ENCODE results near the gene ZBTB2.
"Not testable (repeated sequence)": the region's sequence is repeated elsewhere in the genome, so short reads cannot be mapped to it uniquely, and the experiment has no call there.

ZBTB2 gene

DNA sequence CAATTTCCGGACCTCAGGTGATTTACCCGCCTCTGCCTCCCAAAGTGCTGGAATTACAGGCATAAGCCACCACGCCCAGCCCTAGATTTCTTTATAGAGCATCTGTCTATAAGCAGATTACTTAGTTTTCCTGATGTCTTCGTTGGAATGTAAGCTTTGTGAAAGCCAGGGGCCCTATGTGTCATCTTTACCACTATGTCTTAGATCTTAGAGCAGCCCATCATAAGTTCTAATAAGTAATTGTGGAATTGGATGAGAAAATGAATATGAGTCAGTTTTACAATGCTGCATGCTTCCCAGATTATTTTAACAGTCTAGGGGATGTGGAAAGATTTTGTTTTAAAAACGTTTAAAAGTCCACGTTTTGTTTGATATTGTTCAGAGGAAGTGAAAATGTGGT is 9.1 kb upstream of the ZBTB2 start:
- no peak for DNase-seq

DNA sequence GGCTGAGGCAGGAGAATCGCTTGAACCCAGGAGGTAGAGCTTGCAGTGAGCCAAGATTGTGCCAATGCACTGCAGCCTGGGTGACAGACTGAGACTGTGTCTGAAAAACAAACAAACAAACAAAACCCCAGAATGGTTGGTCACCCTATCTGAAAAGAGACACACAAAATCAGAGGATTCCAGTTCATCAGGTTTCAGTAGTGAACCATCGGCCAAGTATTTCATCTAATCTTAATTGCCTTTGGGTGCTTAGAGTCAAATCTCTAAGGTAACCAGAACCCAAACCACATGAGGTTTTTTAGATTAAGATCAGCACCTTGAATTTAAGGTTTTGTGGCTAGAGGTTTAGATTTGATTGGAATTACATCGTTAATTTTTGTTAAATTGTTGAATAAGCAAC is 8.3 kb upstream of the ZBTB2 start:
- DNase-seq = peak; percentile 23

DNA sequence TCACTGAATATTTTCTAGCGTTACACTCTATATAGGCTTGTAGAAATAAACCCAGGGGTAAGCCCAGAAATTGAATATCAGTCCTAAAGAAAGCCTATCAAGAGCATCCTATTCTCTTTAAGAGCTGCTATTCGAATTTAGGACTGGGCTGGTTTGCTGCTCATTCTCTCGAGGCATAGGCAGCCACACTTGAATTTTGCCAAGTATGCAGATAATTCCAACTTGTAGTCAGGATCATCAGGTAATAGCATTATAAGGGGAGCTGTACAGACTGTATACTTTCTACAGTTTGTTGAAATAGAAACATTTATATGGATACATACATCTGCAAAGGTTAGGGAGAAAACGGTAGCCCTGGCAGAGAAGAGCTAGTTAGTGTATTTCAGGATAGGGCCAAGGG is 2.1 kb upstream of the ZBTB2 start:
- DNase-seq = no peak

DNA sequence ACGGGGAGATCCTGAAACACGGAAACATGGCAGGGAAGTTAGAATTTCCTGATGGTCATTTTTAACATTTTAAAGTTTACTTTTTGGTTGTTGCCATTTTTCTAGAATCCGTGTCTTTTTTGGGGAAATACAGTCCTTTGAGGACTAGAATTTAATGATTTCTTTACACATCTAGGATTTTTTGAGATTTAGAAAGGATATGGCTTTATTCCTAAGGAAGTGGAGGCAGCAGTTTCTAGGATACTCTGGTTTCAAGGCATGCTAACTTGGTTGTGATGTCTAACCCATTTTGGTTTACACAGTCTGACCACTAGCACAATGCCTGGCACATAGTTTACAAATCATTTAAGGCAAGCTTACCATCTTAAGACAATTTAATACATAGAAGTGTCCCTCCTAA is 1.1 kb upstream of the ZBTB2 start:
- DNase-seq = no peak

DNA sequence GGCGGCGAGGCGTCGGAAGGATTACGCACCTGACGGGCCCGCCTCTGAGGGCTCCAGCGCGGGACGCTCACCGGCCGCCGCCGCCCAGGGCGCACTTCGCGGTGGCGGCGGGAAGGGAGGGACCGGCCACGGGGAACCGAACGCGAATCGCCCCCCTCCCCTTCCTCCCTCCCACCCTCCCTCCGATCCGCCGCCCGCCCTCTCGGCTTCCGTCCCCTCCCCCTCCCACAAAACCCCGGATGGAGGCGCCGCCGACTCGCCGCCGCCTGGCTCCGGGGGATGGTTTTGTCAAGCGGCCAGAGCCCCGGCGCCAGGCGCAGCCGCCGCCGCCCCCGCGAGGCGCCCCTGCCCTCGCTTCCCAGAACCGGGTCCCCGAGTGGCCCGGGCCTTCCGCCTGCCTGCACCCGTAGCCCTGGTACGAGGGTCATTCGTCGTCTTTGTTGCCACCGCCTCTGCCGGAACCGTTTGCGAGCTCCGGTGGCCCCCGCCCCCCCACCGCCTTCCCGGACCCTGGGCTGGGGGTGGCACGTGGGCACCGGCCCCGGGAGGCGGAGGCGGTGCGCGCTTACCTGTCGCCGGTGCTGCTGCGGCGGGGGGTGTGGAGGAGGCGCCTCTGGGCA is 398 bp downstream of the ZBTB2 start:
- peak; percentile 84 for DNase-seq

DNA sequence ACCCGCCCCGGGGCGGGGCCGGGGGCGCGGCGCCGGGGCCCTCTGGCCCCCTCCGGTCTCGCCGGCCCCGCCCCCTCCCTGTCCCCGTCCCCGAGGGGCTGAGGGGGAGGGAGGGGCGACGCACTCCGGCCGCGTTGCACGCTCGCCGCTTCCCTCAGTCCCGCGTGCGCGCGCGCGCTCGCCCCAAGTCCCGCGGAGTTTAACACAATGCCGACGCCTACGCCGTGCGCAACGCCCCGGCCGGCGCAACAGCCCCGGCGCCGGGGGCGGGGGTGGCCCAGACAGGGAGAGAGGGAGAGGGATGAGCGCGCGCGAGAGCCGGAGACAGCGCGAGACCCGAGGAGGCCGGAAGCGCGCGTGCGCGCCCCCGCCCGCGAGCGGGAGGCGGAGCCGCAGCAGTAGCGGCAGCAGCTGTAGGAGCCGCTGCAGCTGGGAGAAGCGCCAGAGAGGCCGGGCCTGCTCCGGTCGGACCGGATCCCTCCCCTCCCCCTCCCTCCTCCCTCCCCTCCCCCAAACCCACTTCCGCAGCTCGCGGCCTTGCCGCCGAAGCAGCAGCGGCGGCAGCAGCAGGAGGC is 996 bp downstream of the ZBTB2 start:
- DNase-seq = peak; percentile 99

DNA sequence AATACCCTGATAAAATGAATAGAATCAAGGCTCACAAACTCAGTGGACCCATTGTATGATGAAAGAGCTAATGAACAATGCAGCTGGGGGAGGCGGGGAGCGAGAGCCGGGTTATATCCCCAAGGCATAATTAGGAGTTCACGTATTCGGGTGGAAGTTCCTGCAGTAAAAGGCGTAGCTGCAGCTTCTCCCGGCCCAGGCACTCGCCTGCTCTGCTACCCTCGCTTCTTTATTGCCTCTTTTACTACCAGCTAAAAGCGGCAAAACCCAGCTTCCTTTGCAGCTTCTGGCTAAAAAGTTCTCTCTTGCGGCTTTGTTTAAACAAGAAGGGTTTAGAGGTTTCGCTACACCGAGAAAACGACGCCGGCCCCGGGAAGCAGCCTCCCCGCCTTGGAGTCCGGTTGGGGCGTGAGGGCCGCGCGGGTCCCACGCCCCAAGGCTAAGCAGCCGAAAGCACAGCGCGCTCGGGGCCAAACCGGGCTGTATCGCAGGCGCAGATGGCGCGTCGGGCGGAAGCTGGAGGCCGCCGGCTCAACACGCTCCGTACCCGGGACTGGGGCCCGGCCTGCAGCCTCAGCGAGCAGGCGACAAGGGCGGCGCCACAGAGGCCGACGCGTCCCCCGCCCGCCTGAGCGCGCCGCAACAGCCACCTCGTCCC is 1.6 kb downstream of the ZBTB2 start:
- DNase-seq = peak; percentile 53

DNA sequence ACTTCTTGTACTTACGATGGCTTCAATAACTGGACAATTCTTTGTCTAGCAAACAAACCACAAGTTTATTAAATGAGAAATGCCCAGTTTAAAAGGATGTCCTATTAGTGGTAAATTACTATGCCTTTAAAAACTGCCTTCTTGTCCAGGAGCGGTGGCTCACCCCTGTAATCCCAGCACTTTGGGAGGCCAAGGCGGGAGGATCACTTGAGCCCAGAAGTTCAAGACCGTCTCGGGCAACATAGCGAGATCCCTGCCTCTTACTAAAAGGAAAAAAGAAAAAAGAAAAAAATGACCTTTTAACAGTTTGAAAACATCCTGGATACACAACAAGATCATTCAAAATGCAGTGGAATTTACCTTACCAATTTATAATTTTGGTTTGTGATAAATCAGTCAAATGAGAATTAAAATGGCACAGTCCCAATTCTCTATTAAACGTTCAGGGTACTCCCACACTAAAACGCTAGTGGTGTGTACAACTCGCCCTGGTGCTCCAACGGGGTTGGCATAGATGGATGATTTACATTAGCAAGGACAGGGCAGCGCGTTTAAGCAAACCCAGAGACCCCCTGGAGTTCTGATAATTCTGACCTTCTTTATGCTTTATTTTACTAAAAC is 2.3 kb downstream of the ZBTB2 start:
- DNase-seq = no peak

DNA sequence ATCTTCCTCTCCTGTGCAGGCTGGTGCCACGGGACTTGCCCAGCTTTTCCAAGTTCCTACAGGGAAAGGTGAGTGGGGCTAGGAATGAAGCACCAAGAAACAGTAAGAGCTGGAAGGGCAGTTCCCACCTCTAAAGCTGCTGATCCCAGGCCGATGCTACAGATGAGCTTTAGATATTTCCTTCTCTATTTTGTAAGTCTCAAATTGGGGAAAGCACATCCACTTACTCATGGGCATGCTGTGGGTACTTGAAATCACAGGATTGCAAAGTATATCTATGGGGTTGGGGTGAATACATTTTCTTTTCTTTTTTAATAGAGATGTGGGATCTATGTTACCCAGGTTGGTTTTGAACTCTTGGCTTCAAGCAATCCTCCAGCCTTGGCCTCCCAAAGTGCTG is 3.1 kb downstream of the ZBTB2 start:
- DNase-seq = no peak

DNA sequence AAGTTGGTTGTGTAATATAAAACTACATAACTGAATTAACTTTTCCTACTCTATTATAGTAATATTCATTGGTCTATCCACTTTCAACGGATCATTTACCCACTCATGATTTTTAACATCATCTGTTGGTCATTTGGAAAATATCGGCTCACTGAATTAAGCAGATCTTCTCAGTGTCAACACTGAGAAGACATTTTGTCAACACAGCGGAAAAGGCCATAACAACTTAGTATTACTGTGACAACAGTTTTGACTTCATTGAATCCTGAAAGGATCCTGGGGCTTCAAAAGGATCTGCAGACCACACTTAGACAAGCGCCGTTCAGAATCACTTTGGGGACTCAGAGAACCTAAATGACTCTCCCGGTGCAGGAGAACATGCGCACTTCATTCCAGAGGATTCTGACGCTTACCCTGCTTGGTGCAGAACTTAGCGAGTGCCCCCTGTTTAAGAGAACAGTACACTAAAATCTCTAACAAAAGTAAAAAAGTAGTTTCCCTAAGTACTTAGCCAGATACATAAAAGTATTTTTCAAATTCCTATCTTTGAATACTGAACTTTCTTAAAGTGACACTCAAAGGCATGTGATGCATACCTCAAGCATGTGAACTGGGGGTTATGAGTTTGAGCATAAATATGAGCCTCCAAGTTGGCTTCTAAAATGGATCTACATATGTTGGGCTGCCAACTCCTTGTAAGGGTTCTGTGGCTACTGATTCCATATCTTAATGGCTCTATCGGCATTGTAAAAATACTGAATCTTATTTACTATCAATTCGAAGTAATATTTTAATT is 4.0 kb downstream of the ZBTB2 start:
- no peak for DNase-seq

DNA sequence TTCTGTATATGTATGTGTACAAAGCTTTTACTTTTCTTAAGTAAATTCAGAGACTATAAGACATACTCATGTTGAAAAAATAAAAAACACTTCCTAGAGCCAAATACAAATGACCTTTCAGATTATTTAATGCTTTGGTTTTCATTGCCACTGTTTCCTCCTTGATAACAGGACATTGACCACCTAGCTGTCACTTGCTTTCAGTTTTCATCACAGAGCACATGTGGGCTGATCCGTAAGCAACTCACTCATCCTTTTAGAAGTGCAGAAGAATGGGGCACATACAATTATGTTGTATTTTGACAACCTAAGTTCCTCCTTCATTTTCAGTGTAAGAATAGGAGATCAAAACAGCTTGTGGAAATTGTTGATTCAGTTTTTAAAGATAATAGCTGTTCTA is 6.2 kb downstream of the ZBTB2 start:
- peak; percentile 51 for DNase-seq

DNA sequence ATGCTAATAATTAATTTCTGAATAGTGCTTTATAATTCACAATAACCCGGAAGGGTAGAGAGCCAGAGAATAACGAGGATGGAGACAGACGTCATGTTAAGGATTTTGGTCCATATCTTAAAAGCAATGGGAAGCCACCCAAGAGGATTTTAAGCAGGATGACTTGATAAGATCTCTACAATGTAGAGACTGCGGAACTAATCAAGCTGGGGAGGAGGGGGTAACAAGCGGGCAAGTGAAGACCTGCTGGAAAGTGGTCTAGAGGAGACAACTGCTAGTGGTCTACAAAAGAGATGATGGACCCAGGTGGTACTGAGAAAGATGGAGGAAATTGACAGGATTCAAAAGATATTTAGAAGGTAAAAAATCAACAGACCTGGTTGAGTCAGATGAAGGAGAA is 7.2 kb downstream of the ZBTB2 start:
- no peak for DNase-seq

DNA sequence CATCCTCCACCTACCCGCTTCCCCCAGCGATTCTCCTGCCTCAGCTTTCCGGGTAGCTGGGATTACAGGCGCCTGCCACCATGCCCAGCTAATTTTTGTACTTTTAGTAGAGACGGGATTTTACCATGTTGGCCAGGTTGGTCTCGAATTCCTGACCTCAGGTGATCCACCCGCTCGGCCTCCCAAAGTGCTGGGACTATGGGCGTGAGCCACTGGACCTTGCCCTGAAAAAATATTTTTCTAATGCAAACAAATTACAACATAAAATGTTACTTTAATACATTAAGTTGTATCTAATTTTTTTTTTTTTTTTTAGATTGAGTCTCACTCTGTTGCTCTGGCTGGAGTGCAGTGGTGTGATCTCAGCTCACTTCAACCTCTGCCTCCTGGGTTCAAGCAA is 8.7 kb downstream of the ZBTB2 start:
- not testable (repeated sequence) for DNase-seq

DNA sequence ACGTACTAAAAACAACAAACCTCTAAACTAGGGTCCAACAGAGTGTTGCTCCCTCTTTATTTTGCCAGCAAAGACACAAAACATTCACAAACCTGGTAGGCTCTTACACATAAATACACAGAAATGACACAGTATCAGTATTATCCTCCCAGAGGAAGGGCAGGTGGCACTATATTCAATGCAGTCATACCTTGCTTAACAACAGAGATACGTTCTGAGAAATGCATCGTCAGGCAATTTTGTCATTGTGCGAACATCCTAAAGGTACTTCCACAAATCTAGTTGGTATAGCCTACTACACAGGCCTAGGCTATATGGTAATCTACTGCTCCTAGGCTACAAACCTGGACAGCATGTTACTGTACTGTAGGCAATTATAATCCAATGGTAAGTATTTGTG is 9.6 kb downstream of the ZBTB2 start:
- DNase-seq = peak; percentile 55

DNA sequence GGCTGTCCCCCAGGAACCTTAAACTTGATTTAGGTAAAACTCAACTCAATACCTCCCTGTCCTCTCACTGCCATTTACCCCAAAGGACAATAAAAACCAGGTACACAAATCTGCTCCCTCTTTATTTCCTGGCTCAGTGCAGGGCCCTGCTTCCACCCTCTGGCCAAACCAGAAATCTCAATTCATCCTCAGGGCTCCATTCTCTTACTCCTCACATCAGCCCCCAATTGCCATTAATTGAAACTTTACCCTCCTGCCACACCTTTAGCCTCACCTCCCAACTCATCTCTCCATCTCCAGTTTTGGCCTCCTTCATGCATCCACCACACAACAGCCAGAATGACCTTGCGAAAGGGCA is 10.5 kb downstream of the ZBTB2 start:
- DNase-seq = no peak

DNA sequence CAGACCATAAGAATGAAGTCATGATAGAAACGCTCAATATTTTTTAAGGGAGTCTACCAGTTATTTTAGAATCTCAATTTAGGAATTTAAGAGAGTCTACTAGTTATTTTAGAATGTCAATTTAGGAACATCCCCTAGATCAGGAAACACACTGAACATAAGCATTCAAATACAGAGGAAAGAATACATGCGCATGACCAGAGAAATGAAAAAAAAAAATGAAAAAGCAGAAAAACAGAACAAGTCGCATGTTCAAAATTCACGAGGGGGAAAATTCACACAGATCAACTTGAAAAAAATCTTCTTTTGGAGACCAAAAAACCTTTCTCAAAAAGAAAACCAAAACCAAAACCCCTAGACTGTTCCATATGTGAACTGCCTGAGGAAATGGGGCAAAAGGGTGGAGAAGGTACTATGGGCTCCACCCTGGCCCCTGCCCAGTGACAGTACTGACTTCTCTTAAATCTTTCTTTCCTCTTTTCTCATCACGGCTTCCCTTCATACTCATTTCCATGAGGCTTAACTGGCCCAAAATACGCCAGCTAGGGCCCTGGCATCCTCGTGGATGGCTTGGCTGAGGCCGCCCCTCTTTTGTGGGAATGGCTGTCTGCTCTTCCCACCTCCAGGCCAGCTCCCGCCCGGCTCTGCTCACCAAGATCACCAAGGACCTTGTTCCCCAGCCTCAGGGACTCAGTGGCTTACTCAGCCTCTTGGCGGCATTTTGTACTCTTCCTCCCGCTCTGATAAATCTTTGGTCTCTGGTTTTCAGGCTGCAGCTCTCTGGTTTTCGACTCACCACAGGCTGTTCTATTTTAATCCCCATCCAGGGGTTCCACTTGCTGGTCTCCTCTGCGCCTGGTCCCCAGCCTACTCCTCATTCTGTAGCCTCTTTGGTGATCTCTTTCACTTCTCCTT is 11.2 kb downstream of the ZBTB2 start:
- DNase-seq = peak; percentile 43

DNA sequence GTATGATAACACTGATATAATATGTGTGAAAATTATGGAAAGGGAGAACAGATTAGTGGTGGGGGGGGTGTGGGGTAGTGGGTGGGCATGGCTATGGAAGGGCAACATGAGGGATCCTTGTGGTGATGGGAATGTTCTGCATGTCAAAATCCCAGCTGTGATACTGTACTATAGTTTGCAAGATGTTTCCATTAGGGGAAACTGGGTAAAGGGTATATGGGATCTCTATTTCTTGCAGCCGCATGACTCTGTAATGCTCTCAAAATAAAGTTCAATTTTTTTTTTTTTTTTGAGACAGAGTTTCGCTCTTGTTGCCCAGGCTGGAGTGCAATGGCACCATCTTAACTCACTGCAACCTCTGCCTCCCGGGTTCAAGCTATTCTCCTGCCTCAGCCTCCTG is 14.3 kb downstream of the ZBTB2 start:
- DNase-seq = no peak

DNA sequence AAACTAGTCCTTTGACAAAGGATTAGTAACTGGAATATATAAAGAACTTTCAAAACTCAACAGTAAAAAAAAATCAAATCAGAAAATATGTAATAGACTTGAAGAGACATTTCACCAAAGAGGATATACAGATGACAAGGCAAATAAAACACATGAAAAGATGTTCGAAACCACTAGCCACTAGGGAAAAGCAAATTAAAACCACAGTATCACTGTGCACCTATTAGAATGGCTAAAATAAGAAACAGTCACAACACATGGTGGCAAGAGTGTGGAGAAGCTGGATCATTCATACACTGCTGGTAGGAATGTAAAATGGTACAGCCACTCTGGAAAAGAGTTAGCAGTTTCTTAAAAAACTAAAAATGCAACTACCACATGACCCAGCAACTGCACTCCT is 14.9 kb downstream of the ZBTB2 start:
- no peak for DNase-seq

DNA sequence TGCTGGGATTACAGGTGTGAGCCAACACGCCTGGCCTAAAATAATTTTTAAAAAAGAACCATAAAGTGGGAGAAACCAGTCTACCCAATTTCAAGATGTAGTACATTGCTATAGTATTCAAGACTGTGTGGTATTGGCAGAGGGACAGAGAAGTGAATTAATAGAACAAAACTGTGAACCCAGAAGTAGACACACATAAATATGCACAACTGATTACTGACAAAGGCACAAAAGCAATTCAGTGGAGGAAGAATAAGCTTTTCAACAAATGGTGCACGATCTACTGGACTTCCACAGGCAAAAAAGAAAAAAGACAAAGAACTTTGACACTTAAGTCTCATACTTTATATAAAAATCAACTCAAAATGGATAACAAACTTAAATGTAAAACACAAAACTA is 15.5 kb downstream of the ZBTB2 start:
- DNase-seq = no peak

DNA sequence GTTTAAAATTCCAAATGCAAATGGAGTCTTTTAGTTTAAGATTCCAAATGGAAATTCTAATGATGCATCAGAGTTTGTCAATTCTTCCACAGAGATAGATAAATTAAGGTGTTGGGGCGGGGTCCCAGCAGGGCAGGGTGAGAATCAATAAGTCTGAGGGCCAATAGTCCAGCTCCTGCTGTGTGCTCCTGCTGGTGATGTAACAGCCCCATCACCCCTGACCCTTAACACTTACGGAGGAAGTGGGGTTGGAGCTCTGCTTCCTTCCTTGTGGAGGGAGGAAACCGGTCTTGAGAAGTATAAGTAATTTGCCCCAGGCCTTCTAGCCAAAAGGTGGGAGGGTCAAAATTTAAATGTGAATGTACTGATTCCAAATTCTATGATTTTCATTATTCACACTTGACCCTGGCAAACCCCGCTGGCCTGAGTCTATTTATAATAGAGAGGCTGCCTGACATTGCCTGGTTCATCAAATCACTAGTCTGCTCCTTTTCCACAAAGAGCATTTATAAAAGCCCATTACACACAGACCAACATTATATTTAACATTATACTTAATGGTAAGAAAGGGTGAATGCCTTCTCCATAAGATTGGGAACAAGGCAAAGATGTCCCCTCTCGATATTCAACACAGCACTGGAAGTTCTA is 17.2 kb downstream of the ZBTB2 start:
- peak; percentile 53 for DNase-seq

DNA sequence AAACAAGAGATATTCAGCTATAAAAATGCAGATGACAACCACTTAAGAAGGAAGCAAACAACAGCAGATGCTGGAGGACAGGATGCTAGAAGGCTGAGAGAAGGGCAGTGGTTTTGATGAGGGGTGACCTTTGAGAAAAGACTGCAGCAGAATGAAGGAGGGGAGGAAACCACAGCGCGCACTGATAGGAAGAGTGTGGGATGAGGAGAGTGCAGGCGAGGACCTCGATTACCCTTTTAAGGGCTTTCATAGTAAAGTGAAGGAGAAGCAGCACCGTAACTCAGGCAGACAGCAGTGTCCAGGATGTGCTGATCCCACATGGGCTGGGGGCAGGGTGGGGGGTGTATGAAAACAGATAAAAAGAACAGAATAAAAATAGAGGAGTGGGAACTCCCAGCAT is 19.2 kb downstream of the ZBTB2 start:
- peak; percentile 35 for DNase-seq

DNA sequence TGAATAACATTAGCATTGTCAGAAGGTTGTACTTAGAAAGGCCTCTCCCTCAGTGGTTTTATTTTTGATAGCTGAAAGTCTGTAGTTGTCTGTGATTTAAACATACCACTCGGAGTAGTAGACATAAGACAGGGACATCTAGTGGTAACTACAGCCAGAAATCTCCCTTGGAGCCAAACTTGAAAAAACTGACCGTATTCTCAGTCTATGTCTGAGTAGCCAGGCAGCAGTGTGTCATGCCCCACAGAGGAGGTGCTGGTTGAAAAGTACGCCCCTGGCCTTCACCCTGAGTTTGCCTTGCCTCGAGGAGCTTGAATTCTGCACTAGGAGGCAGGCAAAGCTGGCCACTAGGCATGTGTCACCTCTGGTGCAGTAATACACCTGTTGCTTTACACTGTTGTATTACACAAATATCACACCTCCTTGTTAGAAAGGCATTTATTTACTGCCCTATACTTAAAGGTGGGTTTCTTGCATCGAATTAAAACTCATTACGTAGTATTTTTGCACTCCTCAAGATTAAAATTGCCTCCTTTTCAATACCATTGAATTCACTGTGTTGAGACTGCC is 20.8 kb downstream of the ZBTB2 start:
- DNase-seq = no peak

All from activated CD4-positive, alpha-beta T cell treated with anti-CD3 and anti-CD28 coated beads, Interleukin-2, Interleukin-6, amounts not matched to agents 100 ng/mL and 50 ng/mL, durations not matched to agents 16 hours and 8 hours (primary cell).